ENCODE results near the gene TBX1. TPM values are rescaled to one million over a fixed set of nuclear protein-coding genes. Genes with fewer than 3 reads are reported as not detected.

The TBX1 gene
- polyA plus RNA-seq, 1 donor (not counting 4 experiments of a cell fraction or from before 2014, with no cell fraction given) = 0.10 TPM

- no peak overlapping the region for H3K4me2 ChIP-seq (ENCODE audit: control insufficient read depth, extremely low read depth, insufficient read depth, low read depth, low read length)
- TF ChIP-seq EZH2 (IDR thresholded peaks at IDR 0.05; ENCODE audit: low read length) = no peak
- TF ChIP-seq CTCF (optimal IDR thresholded peaks at IDR 0.05 in 1 of 3, IDR thresholded peaks at IDR 0.05 in 1 of 3, conservative IDR thresholded peaks at IDR 0.05 in 1 of 3; ENCODE audit: extremely low read depth in 1 of 3, insufficient read depth in 2 of 3, low read length in 3 of 3) = no peak
- H3K27me3 ChIP-seq (ENCODE audit: control insufficient read depth, extremely low read depth, insufficient read depth, low read length) = peaks cover 55% of the 10 kb centered on the region
- peaks cover 6% of the 10 kb centered on the region for H3K4me1 ChIP-seq (ENCODE audit: control insufficient read depth, extremely low read depth, insufficient read depth, low read length)
- FAIRE-seq (no peak), DNase-seq (ENCODE audit: low read depth, low spot score) (no peak)
- H4K20me1 ChIP-seq (ENCODE audit: control insufficient read depth, extremely low read depth, insufficient read depth, low read length) = no peaks in the 10 kb centered on the region
- no peak overlapping the region for H3K27ac ChIP-seq (ENCODE audit: control insufficient read depth, insufficient read depth, low read length)
- no peaks in the 10 kb centered on the region for H3K79me2 ChIP-seq (ENCODE audit: control insufficient read depth, insufficient read depth, low read length)
- no peaks in the 10 kb centered on the region for H3K9me1 ChIP-seq (ENCODE audit: control insufficient read depth, extremely low read depth, insufficient read depth, low read length)
- dilution Hi-C loops (cut with MboI; ENCODE audit: extremely low pct_ligation_motif_present, low sequenced_read_pairs) = no loop called here
- no peaks in the 10 kb centered on the region for H3K36me3 ChIP-seq (ENCODE audit: control insufficient read depth in 2 of 2, extremely low read depth in 1 of 2, insufficient read depth in 2 of 2, low read length in 2 of 2)
- no peak overlapping the region for H2AFZ ChIP-seq (ENCODE audit: control insufficient read depth, low read length)
- no peak overlapping the region for H3K4me3 ChIP-seq (ENCODE audit: control insufficient read depth in 2 of 3, extremely low read depth in 1 of 3, insufficient read depth in 2 of 3, low read depth in 1 of 3, low read length in 3 of 3)
- no peaks in the 10 kb centered on the region for H3K9me3 ChIP-seq (ENCODE audit: control insufficient read depth, low read depth, low read length)
- no peak overlapping the region for H3K9ac ChIP-seq (ENCODE audit: control insufficient read depth, extremely low read depth, insufficient read depth, low read length)
Measured at GRCh38 chr22:19758896-19759426, 1.6 kb upstream of the TBX1 start.

GRCh38 chr22:19759427-19760057 is 1.0 kb upstream of the TBX1 start:
- H2AFZ ChIP-seq (ENCODE audit: control insufficient read depth, low read length) = no peak overlapping the region
- no peaks in the 10 kb centered on the region for H3K79me2 ChIP-seq (ENCODE audit: control insufficient read depth, insufficient read depth, low read length)
- H4K20me1 ChIP-seq (ENCODE audit: control insufficient read depth, extremely low read depth, insufficient read depth, low read length) = no peaks in the 10 kb centered on the region
- H3K4me3 ChIP-seq (ENCODE audit: control insufficient read depth in 2 of 3, extremely low read depth in 1 of 3, insufficient read depth in 2 of 3, low read depth in 1 of 3, low read length in 3 of 3) = peak overlapping the region in 1 of 3 experiments; percentile 4
- H3K9me3 ChIP-seq (ENCODE audit: control insufficient read depth, low read depth, low read length) = no peaks in the 10 kb centered on the region
- H3K27me3 ChIP-seq (ENCODE audit: control insufficient read depth, extremely low read depth, insufficient read depth, low read length) = peaks cover 49% of the 10 kb centered on the region
- H3K9me1 ChIP-seq (ENCODE audit: control insufficient read depth, extremely low read depth, insufficient read depth, low read length) = no peaks in the 10 kb centered on the region
- DNase-seq (ENCODE audit: low read depth, low spot score) (no peak), FAIRE-seq (no peak)
- peak overlapping the region; percentile 10 for H3K4me2 ChIP-seq (ENCODE audit: control insufficient read depth, extremely low read depth, insufficient read depth, low read depth, low read length)
- H3K27ac ChIP-seq (ENCODE audit: control insufficient read depth, insufficient read depth, low read length) = no peak overlapping the region
- TF ChIP-seq EZH2 (IDR thresholded peaks at IDR 0.05; ENCODE audit: low read length) (peak; percentile 79), CTCF (optimal IDR thresholded peaks at IDR 0.05 in 1 of 3, IDR thresholded peaks at IDR 0.05 in 1 of 3, conservative IDR thresholded peaks at IDR 0.05 in 1 of 3; ENCODE audit: extremely low read depth in 1 of 3, insufficient read depth in 2 of 3, low read length in 3 of 3) (no peak)
- no peak overlapping the region for H3K9ac ChIP-seq (ENCODE audit: control insufficient read depth, extremely low read depth, insufficient read depth, low read length)
- H3K4me1 ChIP-seq (ENCODE audit: control insufficient read depth, extremely low read depth, insufficient read depth, low read length) = peaks cover 6% of the 10 kb centered on the region
- dilution Hi-C loops (cut with MboI; ENCODE audit: extremely low pct_ligation_motif_present, low sequenced_read_pairs) = no loop called here
- no peaks in the 10 kb centered on the region for H3K36me3 ChIP-seq (ENCODE audit: control insufficient read depth in 2 of 2, extremely low read depth in 1 of 2, insufficient read depth in 2 of 2, low read length in 2 of 2)

Data from keratinocyte (primary cell).